ENCODE measurements around the gene CFAP46.

CFAP46 gene

GRCh38 chr10:132955479-132955878 is 13.1 kb upstream of the CFAP46 start:
- DNase-seq (no peak), ATAC-seq (ENCODE audit: insufficient read depth, low read depth) (no peak)
- TF ChIP-seq EZH2 (IDR thresholded peaks at IDR 0.05; ENCODE audit: borderline replicate concordance, low read depth, low read length, severe bottlenecking), result no peak
- TF ChIP-seq CTCF (IDR thresholded peaks at IDR 0.05; ENCODE audit: borderline replicate concordance, extremely low read depth, low read length, poor library complexity, severe bottlenecking), result no peak
- Histone ChIP-seq H3K4me3 (ENCODE audit: low read depth in 1 of 2, low read length in 2 of 2) (no peak overlapping the region), H3K36me3 (ENCODE audit: insufficient read depth, low read length) (no peaks in the 10 kb centered on the region), H3K9ac (ENCODE audit: low read depth, low read length) (no peak overlapping the region), H3K4me2 (ENCODE audit: insufficient read depth, low read length) (no peak overlapping the region), H3K27ac (ENCODE audit: low read length) (no peak overlapping the region), H4K20me1 (ENCODE audit: insufficient read depth, low read length) (no peaks in the 10 kb centered on the region), H3K4me1 (ENCODE audit: insufficient read depth, low read length) (no peaks in the 10 kb centered on the region), H2AFZ (ENCODE audit: low read depth, low read length) (no peak overlapping the region), H3K9me3 (ENCODE audit: insufficient read depth, low read length, severe bottlenecking) (no peaks in the 10 kb centered on the region), H3K79me2 (ENCODE audit: insufficient read depth, low read length) (no peaks in the 10 kb centered on the region), H3K27me3 (ENCODE audit: insufficient read depth, low read length, poor library complexity) (peaks cover 6% of the 10 kb centered on the region)

- ATAC-seq (ENCODE audit: insufficient read depth, low read depth), result no peak
- H3K27me3 ChIP-seq (ENCODE audit: insufficient read depth, low read length, poor library complexity), result peaks cover 6% of the 10 kb centered on the region
- no peak for TF ChIP-seq EZH2 (IDR thresholded peaks at IDR 0.05; ENCODE audit: borderline replicate concordance, low read depth, low read length, severe bottlenecking)
- TF ChIP-seq CTCF (IDR thresholded peaks at IDR 0.05; ENCODE audit: borderline replicate concordance, extremely low read depth, low read length, poor library complexity, severe bottlenecking), result no peak
- DNase-seq, result no peak
- H4K20me1 ChIP-seq (ENCODE audit: insufficient read depth, low read length), result no peaks in the 10 kb centered on the region
- H3K4me1 ChIP-seq (ENCODE audit: insufficient read depth, low read length), result no peaks in the 10 kb centered on the region
- no peak overlapping the region for H3K4me3 ChIP-seq (ENCODE audit: low read depth in 1 of 2, low read length in 2 of 2)
- no peaks in the 10 kb centered on the region for H3K9me3 ChIP-seq (ENCODE audit: insufficient read depth, low read length, severe bottlenecking)
- no peaks in the 10 kb centered on the region for H3K79me2 ChIP-seq (ENCODE audit: insufficient read depth, low read length)
- H3K36me3 ChIP-seq (ENCODE audit: insufficient read depth, low read length), result no peaks in the 10 kb centered on the region
- no peak overlapping the region for H3K9ac ChIP-seq (ENCODE audit: low read depth, low read length)
- no peak overlapping the region for H3K4me2 ChIP-seq (ENCODE audit: insufficient read depth, low read length)
- no peak overlapping the region for H3K27ac ChIP-seq (ENCODE audit: low read length)
- H2AFZ ChIP-seq (ENCODE audit: low read depth, low read length), result no peak overlapping the region
Observed at GRCh38 chr10:132953428-132953827, 11.1 kb upstream of the CFAP46 start.

GRCh38 chr10:132951926-132952325 is 9.6 kb upstream of the CFAP46 start:
- no peaks in the 10 kb centered on the region for H3K4me1 ChIP-seq (ENCODE audit: insufficient read depth, low read length)
- TF ChIP-seq EZH2 (IDR thresholded peaks at IDR 0.05; ENCODE audit: borderline replicate concordance, low read depth, low read length, severe bottlenecking) (no peak), CTCF (IDR thresholded peaks at IDR 0.05; ENCODE audit: borderline replicate concordance, extremely low read depth, low read length, poor library complexity, severe bottlenecking) (no peak)
- no peak overlapping the region for H3K4me2 ChIP-seq (ENCODE audit: insufficient read depth, low read length)
- H3K36me3 ChIP-seq (ENCODE audit: insufficient read depth, low read length), result no peaks in the 10 kb centered on the region
- H3K79me2 ChIP-seq (ENCODE audit: insufficient read depth, low read length), result no peaks in the 10 kb centered on the region
- no peaks in the 10 kb centered on the region for H4K20me1 ChIP-seq (ENCODE audit: insufficient read depth, low read length)
- no peaks in the 10 kb centered on the region for H3K9me3 ChIP-seq (ENCODE audit: insufficient read depth, low read length, severe bottlenecking)
- H3K9ac ChIP-seq (ENCODE audit: low read depth, low read length), result no peak overlapping the region
- no peak overlapping the region for H3K4me3 ChIP-seq (ENCODE audit: low read depth in 1 of 2, low read length in 2 of 2)
- peaks cover 6% of the 10 kb centered on the region for H3K27me3 ChIP-seq (ENCODE audit: insufficient read depth, low read length, poor library complexity)
- H2AFZ ChIP-seq (ENCODE audit: low read depth, low read length), result no peak overlapping the region
- DNase-seq (no peak), ATAC-seq (ENCODE audit: insufficient read depth, low read depth) (no peak)
- no peak overlapping the region for H3K27ac ChIP-seq (ENCODE audit: low read length)

- no peak for ATAC-seq (ENCODE audit: insufficient read depth, low read depth)
- H3K36me3 ChIP-seq (ENCODE audit: insufficient read depth, low read length), result no peaks in the 10 kb centered on the region
- H3K9ac ChIP-seq (ENCODE audit: low read depth, low read length), result no peak overlapping the region
Observed at GRCh38 chr10:132948351-132948750, 6.0 kb upstream of the CFAP46 start.

More at GRCh38 chr10:132948351-132948750, 6.0 kb upstream of the CFAP46 start:
- Histone ChIP-seq H3K4me1 (ENCODE audit: insufficient read depth, low read length) (no peaks in the 10 kb centered on the region), H2AFZ (ENCODE audit: low read depth, low read length) (no peak overlapping the region), H4K20me1 (ENCODE audit: insufficient read depth, low read length) (no peaks in the 10 kb centered on the region), H3K27me3 (ENCODE audit: insufficient read depth, low read length, poor library complexity) (no peaks in the 10 kb centered on the region), H3K4me2 (ENCODE audit: insufficient read depth, low read length) (no peak overlapping the region), H3K4me3 (ENCODE audit: low read depth in 1 of 2, low read length in 2 of 2) (no peak overlapping the region), H3K27ac (ENCODE audit: low read length) (no peak overlapping the region), H3K79me2 (ENCODE audit: insufficient read depth, low read length) (no peaks in the 10 kb centered on the region), H3K9me3 (ENCODE audit: insufficient read depth, low read length, severe bottlenecking) (no peaks in the 10 kb centered on the region)
- TF ChIP-seq EZH2 (IDR thresholded peaks at IDR 0.05; ENCODE audit: borderline replicate concordance, low read depth, low read length, severe bottlenecking) (no peak), CTCF (IDR thresholded peaks at IDR 0.05; ENCODE audit: borderline replicate concordance, extremely low read depth, low read length, poor library complexity, severe bottlenecking) (no peak)
- no peak for DNase-seq
